GM12878 (cell line): ENCODE measurements around the gene ATG4B.

Source experiments
- CBX5 ChIP-seq: sonication (generic); IDR thresholded peaks from 2 replicates; pipeline ENCODE4 v1.6.1; 2016; ENCODE audit warnings: low read depth, moderate library complexity, mild to moderate bottlenecking, inconsistent platforms
- CREM ChIP-seq: IDR thresholded peaks from 2 replicates; pipeline ENCODE4 v1.6.1; 2014; ENCODE audit warnings: antibody characterized with exemption, low read depth
- ESRRA ChIP-seq: IDR thresholded peaks from 2 replicates; pipeline ENCODE4 v1.6.1; 2012; ENCODE audit warnings: mild to moderate bottlenecking, low read length, improper control_type of control experiment
- EZH2 ChIP-seq: IDR thresholded peaks from 2 replicates; pipeline ENCODE4 v1.6.1; 2012; ENCODE audit warnings: low read depth, mild to moderate bottlenecking, control low read depth, inconsistent platforms, low read length, borderline replicate concordance; ENCODE audit not compliant: control insufficient read depth
- MAX ChIP-seq: IDR thresholded peaks from 2 replicates; pipeline ENCODE4 v1.6.1; 2012; ENCODE audit warnings: low read depth, low read length, improper control_type of control experiment
- PAX8 ChIP-seq: fragments of 450-650 bp; IDR thresholded peaks from 2 replicates; pipeline ENCODE4 v1.6.1; 2017; ENCODE audit warnings: mild to moderate bottlenecking, moderate library complexity
- ZBED1 ChIP-seq: IDR thresholded peaks from 2 replicates; pipeline ENCODE4 v1.6.1; 2016; ENCODE audit warnings: borderline replicate concordance
- ZNF384 ChIP-seq: IDR thresholded peaks from 2 replicates; pipeline ENCODE4 v1.6.1; 2012; ENCODE audit warnings: low read depth, mild to moderate bottlenecking, low read length, improper control_type of control experiment, borderline replicate concordance

GRCh38 chr2:241627675-241628074, 9.8 kb upstream of the ATG4B start:
- no peak for TF ChIP-seq CBX5
- TF ChIP-seq MAX = no peak
- no peak for TF ChIP-seq CREM
- TF ChIP-seq PAX8 = no peak
- TF ChIP-seq ESRRA = no peak
- no peak for TF ChIP-seq ZBED1
- no peak for TF ChIP-seq EZH2
- TF ChIP-seq ZNF384 = no peak
